GM19023 (cell line): Measurements from ENCODE around the gene GLB1L2.
"Not testable (repeated sequence)": the region's sequence is repeated elsewhere in the genome, so short reads cannot be mapped to it uniquely, and the experiment has no call there.

Source experiments
- ATAC-seq: cut with Tn5 transposase; IDR thresholded peaks from one replicate; pipeline ENCODE4 v1.9.1; 2021; ENCODE audit warnings: mild to moderate bottlenecking, moderate library complexity; ENCODE audit not compliant: unreplicated experiment

GLB1L2 gene

GRCh38 chr11:134322553-134322952 lies 9.2 kb upstream of the GLB1L2 start:
- no peak for ATAC-seq

GRCh38 chr11:134328433-134328832 lies 3.4 kb upstream of the GLB1L2 start:
- no peak for ATAC-seq

DNA sequence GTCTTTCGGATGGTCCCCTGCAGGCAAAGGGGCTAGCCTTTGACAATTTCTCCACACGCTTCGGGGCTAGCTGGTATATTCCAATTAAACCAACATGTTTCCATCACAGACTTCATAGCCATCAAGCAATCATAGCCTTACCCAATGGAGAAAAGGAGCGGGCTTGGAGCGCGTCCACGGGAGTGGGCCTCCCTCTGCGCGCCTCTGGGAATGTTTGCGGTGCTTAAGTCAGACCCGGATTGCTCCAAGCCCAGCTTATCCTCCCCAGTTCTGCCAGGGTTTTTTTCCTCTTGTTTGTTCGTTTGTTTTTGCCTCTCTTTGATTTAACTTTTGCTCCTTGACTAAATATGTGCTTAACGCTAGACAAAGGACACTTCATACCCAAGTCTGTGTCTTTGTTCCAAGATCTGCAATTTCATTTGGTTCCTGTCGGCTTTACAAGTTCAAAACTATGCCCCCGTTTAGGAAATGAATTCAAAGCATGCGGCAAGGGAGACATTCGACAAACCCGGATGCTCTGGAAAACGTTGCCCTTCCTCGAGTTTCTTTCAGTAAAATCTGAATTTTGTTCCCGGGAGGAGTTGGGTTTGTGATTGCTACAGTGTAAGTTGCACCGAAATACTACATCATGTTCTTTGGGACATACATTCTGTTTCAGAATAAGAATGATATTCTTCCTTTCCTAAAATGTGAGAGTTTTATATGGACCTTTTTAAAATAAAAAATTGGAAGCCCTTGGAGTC lies 1.0 kb upstream of the GLB1L2 start:
- ATAC-seq: no peak

DNA sequence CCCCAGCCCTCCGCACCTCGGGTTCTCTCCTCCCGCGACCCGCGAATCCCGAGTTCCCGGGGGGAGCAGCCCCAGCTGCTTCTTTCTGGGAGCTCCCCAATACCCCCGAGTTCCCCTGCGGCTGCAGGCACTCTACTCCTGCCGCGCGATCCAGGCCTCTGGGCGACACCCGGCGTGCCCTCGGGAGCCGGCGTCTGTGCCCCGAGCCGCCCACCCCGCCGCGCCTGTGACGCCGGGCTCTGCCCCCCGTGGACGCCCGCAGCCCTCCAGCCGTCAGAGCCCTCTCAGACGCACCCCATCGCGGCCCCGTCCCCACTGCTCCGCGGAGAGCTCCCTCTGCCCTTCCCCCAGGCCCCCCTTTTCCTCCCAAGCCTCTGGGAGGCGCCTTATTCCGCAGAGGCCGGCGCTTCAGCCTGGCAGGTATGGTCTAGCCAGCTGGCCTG lies 422 bp downstream of the GLB1L2 start:
- peak; percentile 22 for ATAC-seq

DNA sequence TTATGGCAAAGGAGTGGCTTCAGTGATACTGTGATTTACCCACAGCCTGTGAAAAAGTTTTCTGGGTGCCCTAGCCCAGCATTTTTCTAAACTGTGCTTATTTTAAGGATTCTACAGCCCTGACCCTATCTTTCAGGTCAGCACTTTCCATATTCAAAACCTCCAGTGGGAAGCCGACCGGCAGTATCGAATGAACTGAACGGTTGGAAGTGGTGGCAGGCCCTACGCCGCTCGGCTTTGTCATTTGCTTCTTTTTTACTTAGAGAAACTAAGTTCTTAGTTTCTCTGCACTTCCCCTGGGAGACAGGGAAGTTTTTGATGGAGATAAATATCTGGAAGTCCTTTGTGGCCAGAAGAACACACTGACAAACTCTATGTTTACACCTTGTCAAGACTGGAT lies 994 bp downstream of the GLB1L2 start:
- ATAC-seq: no peak

DNA sequence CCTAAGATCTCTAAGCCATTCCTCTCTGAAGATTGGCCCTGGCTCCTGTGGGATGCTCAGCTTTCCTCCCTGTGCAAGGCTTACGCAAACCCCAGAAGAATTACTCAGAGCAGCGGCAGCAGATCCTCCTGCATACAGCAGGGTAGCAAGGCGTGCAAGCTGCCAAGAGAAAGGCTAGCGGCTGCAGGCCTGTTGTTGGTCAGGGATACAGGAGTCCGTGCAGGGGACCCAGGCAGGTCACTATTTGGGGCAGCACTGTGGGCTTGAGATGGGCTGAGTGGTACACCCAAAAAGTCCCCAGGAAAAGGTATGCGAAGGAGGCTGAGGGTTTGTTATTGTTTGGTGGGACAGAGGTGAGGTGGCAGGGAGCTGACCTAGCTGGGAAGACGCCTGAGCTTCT lies 1.5 kb downstream of the GLB1L2 start:
- no peak for ATAC-seq

DNA sequence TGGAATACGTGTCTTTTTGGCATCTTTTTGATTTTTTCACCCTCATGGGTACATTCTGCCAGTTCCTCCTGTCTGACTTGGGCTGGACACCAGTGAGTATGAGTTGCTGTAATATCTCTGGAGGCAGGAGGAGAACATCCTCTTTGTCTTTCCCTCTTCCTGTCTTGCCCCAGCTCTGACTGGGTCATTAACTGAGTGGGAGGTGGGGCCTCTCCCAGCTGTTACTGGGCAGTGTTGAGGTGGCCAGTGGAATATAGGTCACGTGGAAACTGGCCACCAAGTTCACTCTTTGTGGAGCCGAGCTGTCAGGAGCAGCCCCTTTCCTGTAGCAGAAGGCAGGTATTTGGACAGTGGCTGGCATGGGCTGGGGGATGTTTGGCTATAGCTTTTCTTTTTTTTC lies 2.2 kb downstream of the GLB1L2 start:
- no peak for ATAC-seq

GRCh38 chr11:134334796-134335571 lies 3.2 kb downstream of the GLB1L2 start:
- ATAC-seq: no peak

DNA sequence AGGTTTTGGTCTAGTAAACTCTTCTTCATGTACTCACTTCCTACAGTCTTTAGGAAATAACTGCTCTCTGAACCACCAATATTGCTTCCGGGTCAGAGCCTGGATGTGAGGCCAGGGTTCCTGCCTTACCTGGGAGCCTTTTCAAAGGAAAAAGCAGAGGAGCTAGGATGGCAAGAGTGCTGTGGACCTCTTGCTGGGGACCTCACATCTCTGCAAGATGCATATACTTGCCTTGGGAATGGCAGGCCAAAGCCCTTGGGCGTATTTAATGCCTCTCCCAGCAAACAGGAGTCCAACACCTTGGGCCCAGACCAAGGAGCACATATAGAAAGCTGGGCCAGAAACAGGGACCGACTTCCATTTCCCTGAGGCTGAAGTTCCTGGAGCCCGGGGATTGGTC lies 5.3 kb downstream of the GLB1L2 start:
- ATAC-seq: no peak

- ATAC-seq: no peak
Measured at GRCh38 chr11:134338068-134338467, 6.3 kb downstream of the GLB1L2 start.

GRCh38 chr11:134338654-134339053 lies 6.9 kb downstream of the GLB1L2 start:
- no peak for ATAC-seq

- no peak for ATAC-seq
Measured at GRCh38 chr11:134339756-134340155, 8.0 kb downstream of the GLB1L2 start.

GRCh38 chr11:134340354-134340964 lies 8.7 kb downstream of the GLB1L2 start:
- ATAC-seq: no peak

- no peak for ATAC-seq
Measured at GRCh38 chr11:134341805-134342571, 10.2 kb downstream of the GLB1L2 start.

DNA sequence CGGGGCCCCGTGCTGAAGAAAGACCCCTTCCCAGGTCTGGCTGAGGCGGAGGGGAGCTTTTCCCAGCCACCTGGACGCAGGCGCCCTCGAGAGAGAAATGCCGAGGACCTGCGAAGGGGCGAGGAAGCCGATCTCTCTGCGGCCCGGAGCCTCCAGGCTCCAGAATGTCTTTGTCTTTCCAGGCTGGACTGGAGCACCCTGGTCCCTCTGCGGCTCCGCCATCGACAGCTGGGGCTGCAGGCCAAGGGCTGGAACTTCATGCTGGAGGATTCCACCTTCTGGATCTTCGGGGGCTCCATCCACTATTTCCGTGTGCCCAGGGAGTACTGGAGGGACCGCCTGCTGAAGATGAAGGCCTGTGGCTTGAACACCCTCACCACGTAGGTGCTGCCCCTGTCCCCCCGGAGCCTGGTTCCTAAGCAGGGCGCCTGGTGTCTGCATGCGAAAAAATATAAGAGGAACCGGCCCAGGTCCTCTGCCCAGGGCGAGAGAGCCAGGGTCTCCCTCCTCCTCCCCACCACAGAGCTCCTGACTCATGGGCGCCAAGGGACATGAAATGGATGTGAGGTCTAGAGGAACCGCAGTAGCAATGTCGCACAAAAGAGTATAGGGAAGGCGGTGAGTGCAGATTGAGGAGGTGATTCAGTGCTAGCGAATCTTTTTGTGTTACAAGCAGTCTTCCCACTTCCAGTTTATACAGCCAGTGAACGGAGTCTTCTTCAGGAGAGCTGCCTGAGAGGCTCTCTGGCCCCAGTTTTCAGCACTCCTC lies 11.0 kb downstream of the GLB1L2 start:
- ATAC-seq: no peak

GRCh38 chr11:134343646-134344045 lies 11.9 kb downstream of the GLB1L2 start:
- no peak for ATAC-seq

DNA sequence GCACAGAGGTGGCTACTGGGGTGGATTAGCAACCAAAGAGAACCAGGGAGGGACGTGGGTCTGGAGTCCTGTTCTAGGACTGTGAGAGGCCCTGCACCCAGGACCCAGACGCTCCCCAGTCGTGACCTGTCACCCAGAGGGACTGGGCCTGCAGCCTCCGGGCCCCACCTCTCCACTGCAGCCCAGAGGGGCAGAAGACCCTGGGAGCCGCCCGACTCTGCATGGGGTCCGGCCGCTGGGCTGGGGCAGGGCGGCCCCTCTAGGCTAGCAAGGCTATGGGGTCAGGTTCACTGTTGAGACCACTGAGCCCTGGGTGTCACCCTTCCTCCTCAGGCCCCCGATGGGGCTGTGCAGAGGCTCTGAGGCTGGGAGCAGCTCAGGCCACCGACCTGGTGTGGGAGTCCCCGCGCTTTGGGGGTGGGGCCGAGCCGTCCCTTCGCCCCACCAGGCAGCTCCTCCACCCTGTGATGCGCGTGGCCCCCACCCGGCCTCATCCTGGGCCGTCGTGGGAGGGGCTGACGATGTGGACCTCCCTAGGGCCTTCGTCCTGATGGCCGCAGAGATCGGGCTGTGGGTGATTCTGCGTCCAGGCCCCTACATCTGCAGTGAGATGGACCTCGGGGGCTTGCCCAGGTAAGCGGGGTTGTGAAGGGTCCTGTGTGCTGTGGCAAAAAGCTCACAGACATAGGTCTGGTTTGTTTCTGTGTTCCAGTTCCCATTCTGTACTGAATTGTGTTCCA lies 12.9 kb downstream of the GLB1L2 start:
- not testable (repeated sequence) for ATAC-seq

DNA sequence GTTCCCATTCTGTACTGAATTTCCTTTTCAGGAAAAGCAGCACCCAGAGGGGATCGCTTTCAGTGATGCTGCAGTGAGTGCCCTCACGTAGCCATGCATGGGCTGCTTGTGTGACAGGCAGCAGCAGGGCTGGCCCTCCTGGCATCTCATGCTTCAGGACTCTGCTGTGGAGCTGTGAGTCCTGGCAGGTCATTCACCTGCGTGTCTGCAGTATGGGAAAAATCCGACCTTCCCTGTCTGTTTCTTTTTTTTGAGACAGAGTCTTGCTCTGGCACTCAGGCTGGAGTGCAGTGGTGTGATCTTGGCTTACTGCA lies 13.4 kb downstream of the GLB1L2 start:
- no peak for ATAC-seq

- no peak for ATAC-seq
Measured at GRCh38 chr11:134346101-134346975, 14.6 kb downstream of the GLB1L2 start.
